Fibroblast of peridontal ligament (primary cell): Measurements from ENCODE around the gene PPAT.
A peak's percentile ranks its signal among the peaks of the same experiment; 100 is the strongest.
"Not testable (repeated sequence)": the region's sequence is repeated elsewhere in the genome, so short reads cannot be mapped to it uniquely, and the experiment has no call there.

Source experiments
- DNase-seq: peaks from one replicate; pipeline ENCODE4 v3.0.0-alpha.2; 2010; ENCODE audit errors: extremely low read depth

The PPAT gene

GRCh38 chr4:56386091-56386490 is 49.3 kb downstream of the PPAT start:
- DNase-seq: no peak

- no peak for DNase-seq
Observed at GRCh38 chr4:56375458-56375857, 60.0 kb downstream of the PPAT start.

GRCh38 chr4:56374956-56375355 is 60.5 kb downstream of the PPAT start:
- no peak for DNase-seq

- DNase-seq: no peak
Observed at GRCh38 chr4:56372774-56373173, 62.6 kb downstream of the PPAT start.

- DNase-seq: no peak
Observed at GRCh38 chr4:56371426-56372220, 63.8 kb downstream of the PPAT start.

GRCh38 chr4:56370377-56370776 is 65.0 kb downstream of the PPAT start:
- DNase-seq: no peak

GRCh38 chr4:56362981-56363380 is 72.4 kb downstream of the PPAT start:
- DNase-seq: not testable (repeated sequence)

GRCh38 chr4:56360071-56360470 is 75.3 kb downstream of the PPAT start:
- peak; percentile 9 for DNase-seq

GRCh38 chr4:56356650-56357049 is 78.8 kb downstream of the PPAT start:
- DNase-seq: no peak

GRCh38 chr4:56348576-56348975 is 86.8 kb downstream of the PPAT start:
- DNase-seq: no peak

GRCh38 chr4:56345458-56345857 is 90.0 kb downstream of the PPAT start:
- DNase-seq: no peak
